H1 (cell line): ENCODE data around the gene RAB21. TPM values are rescaled to one million over a fixed set of nuclear protein-coding genes. Genes with fewer than 3 reads are reported as not detected.

Source experiments
- CTCF ChIA-PET: fragments of 300-600 bp; sonication (Branson Sonifier 250); formaldehyde crosslinking; loops from one replicate; lab custom pipeline; 2021; ENCODE audit not compliant: partially characterized antibody; lab: Charles Lee
- POLR2A ChIA-PET: fragments of 300-600 bp; sonication (Branson Sonifier 250); formaldehyde crosslinking; loops from one replicate; lab custom pipeline; 2021; ENCODE audit warnings: inconsistent platforms; ENCODE audit not compliant: partially characterized antibody; lab: Charles Lee
- DNase-seq, 2 experiments: peaks; one replicate each; pipeline versions ENCODE4 v3.0.0 to v3.0.0-alpha.2; 2010 to 2022; ENCODE audit warnings: low spot score in 2 of 2, low read depth in 1 of 2, mixed read lengths in 1 of 2
- FAIRE-seq: peaks from 2 replicates; lab custom pipeline; 2011; peaks lifted over from hg19 to GRCh38; lab: Jason Lieb, UNC
- H2AFZ ChIP-seq: 2 replicates; pipeline ENCODE4 v1.8.1; 2012; ENCODE audit warnings: low read length, inconsistent platforms
- H2AK5ac ChIP-seq: 2 replicates; pipeline ENCODE4 v1.6.1; 2013; ENCODE audit warnings: low read depth, low read length
- H2BK120ac ChIP-seq: replicated peaks from 2 replicates; pipeline ENCODE3; 2013; ENCODE audit warnings: low read depth, low read length, inconsistent platforms
- H2BK12ac ChIP-seq: 2 replicates; pipeline ENCODE4 v1.6.1; 2013; ENCODE audit warnings: low read depth, low read length
- H2BK15ac ChIP-seq: 2 replicates; pipeline ENCODE4 v1.6.1; 2013; ENCODE audit warnings: low read length
- H2BK20ac ChIP-seq: 2 replicates; pipeline ENCODE4 v1.6.1; 2013; ENCODE audit warnings: low read length
- H2BK5ac ChIP-seq: 2 replicates; pipeline ENCODE4 v1.6.1; 2013; ENCODE audit warnings: low read depth, low read length
- H3K14ac ChIP-seq: 2 replicates; pipeline ENCODE4 v1.6.1; 2013; ENCODE audit warnings: inconsistent platforms; ENCODE audit not compliant: insufficient read length
- H3K18ac ChIP-seq: 2 replicates; pipeline ENCODE4 v1.6.1; 2013; ENCODE audit warnings: low read length; ENCODE audit errors: extremely low read depth
- H3K23ac ChIP-seq: 2 replicates; pipeline ENCODE4 v1.6.1; 2013; ENCODE audit warnings: inconsistent platforms; ENCODE audit not compliant: insufficient read length
- H3K23me2 ChIP-seq: 2 replicates; pipeline ENCODE4 v1.6.1; 2013; ENCODE audit warnings: low read depth, low read length
- H3K27ac ChIP-seq: 2 replicates; pipeline ENCODE4 v1.6.1; 2011; ENCODE audit warnings: low read depth, low read length, inconsistent platforms
- H3K27me3 ChIP-seq, 4 experiments: replicated peaks in 1 of 4; 1 replicate in 1 of 4; 2 replicates in 3 of 4; pipeline versions ENCODE4 v1.6.1 to v1.8.1; 2011 to 2013; ENCODE audit warnings: low read length in 3 of 4, mild to moderate bottlenecking in 3 of 4, inconsistent platforms in 2 of 4, mixed read lengths in 2 of 4, moderate library complexity in 1 of 4; ENCODE audit not compliant: control insufficient read depth in 3 of 4, insufficient read depth in 3 of 4; ENCODE audit errors: extremely low read depth in 1 of 4
- H3K36me3 ChIP-seq, 4 experiments: 2 replicates each; pipeline versions ENCODE4 v1.6.1 to v1.8.1; 2011 to 2013; ENCODE audit warnings: mild to moderate bottlenecking in 4 of 4, low read length in 3 of 4, moderate library complexity in 2 of 4, control low read depth in 1 of 4, inconsistent platforms in 1 of 4; ENCODE audit not compliant: insufficient read depth in 4 of 4, control insufficient read depth in 2 of 4
- H3K4ac ChIP-seq: replicated peaks from 2 replicates; pipeline ENCODE3; 2013; ENCODE audit warnings: low read length, low read depth, mixed read lengths, inconsistent platforms; ENCODE audit not compliant: insufficient read length
- H3K4me1 ChIP-seq, 4 experiments: replicated peaks in 1 of 4; 1 replicate in 1 of 4; 2 replicates in 3 of 4; pipeline versions ENCODE4 v1.6.1 to v1.8.1; 2011 to 2013; ENCODE audit warnings: low read length in 3 of 4, inconsistent platforms in 2 of 4, mixed read lengths in 1 of 4; ENCODE audit not compliant: insufficient read depth in 4 of 4, control insufficient read depth in 3 of 4
- H3K4me2 ChIP-seq, 2 experiments: 2 replicates each; pipeline versions ENCODE4 v1.6.1 to v1.8.1; 2011 to 2013; ENCODE audit warnings: low read depth in 2 of 2, low read length in 2 of 2, control low read depth in 1 of 2, inconsistent platforms in 1 of 2, mild to moderate bottlenecking in 1 of 2; ENCODE audit not compliant: insufficient read depth in 1 of 2
- H3K4me3 ChIP-seq, 4 experiments: fragments of 200-600, 300-600 bp in 1 of 4; sonication (generic), shearing (Covaris generic), sonication (Bioruptor Twin) in 1 of 4; 2 replicates each; pipeline versions ENCODE4 v1.5.1 to v1.8.1; 2011 to 2016; ENCODE audit warnings: low read length in 4 of 4, low read depth in 3 of 4, control low read depth in 2 of 4, inconsistent platforms in 2 of 4, mild to moderate bottlenecking in 2 of 4, mixed read lengths in 1 of 4, moderate library complexity in 1 of 4; ENCODE audit not compliant: insufficient read depth in 2 of 4; ENCODE audit errors: extremely low read depth in 1 of 4
- H3K56ac ChIP-seq: replicated peaks from 2 replicates; pipeline ENCODE3; 2013; ENCODE audit warnings: low read depth, mild to moderate bottlenecking, mixed read lengths, low read length, inconsistent platforms; ENCODE audit not compliant: insufficient read length
- H3K79me1 ChIP-seq: 2 replicates; pipeline ENCODE4 v1.6.1; 2013; ENCODE audit warnings: low read depth, low read length, control low read depth
- H3K79me2 ChIP-seq, 2 experiments: 2 replicates each; pipeline versions ENCODE4 v1.6.1 to v1.8.1; 2012 to 2013; ENCODE audit warnings: low read length in 2 of 2, mild to moderate bottlenecking in 2 of 2, inconsistent platforms in 1 of 2; ENCODE audit not compliant: insufficient read depth in 2 of 2, control insufficient read depth in 1 of 2
- H3K9ac ChIP-seq, 4 experiments: replicated peaks in 1 of 4; 1 replicate in 1 of 4; 2 replicates in 3 of 4; pipeline versions ENCODE4 v1.6.1 to v1.8.1; 2011 to 2013; ENCODE audit warnings: low read depth in 3 of 4, low read length in 3 of 4, control low read depth in 2 of 4, mild to moderate bottlenecking in 2 of 4, moderate library complexity in 2 of 4, inconsistent platforms in 1 of 4; ENCODE audit errors: extremely low read depth in 1 of 4
- H3K9me3 ChIP-seq, 2 experiments: 2 replicates each; pipeline versions ENCODE4 v1.6.1 to v1.8.1; 2012 to 2013; ENCODE audit warnings: mild to moderate bottlenecking in 2 of 2, moderate library complexity in 2 of 2, control low read depth in 1 of 2, inconsistent platforms in 1 of 2, low read depth in 1 of 2, low read length in 1 of 2, mixed read lengths in 1 of 2; ENCODE audit not compliant: insufficient read depth in 2 of 2
- H4K20me1 ChIP-seq, 2 experiments: replicated peaks in 1 of 2; 2 replicates each; pipeline versions ENCODE3 to v1.8.1; 2011 to 2013; ENCODE audit warnings: inconsistent platforms in 2 of 2, low read length in 2 of 2, mild to moderate bottlenecking in 1 of 2; ENCODE audit not compliant: insufficient read depth in 2 of 2, control insufficient read depth in 1 of 2
- H4K5ac ChIP-seq: 2 replicates; pipeline ENCODE4 v1.6.1; 2013; ENCODE audit warnings: low read length, low read depth, mixed read lengths, inconsistent platforms; ENCODE audit not compliant: insufficient read length
- H4K8ac ChIP-seq: 2 replicates; pipeline ENCODE4 v1.8.0; 2013; ENCODE audit warnings: mild to moderate bottlenecking, moderate library complexity, low read length, inconsistent platforms; ENCODE audit not compliant: insufficient read depth; ENCODE audit errors: extremely low read depth
- H4K91ac ChIP-seq: replicated peaks from 2 replicates; pipeline ENCODE3; 2013; ENCODE audit warnings: low read length, mixed read lengths, inconsistent platforms; ENCODE audit not compliant: insufficient read length
- BACH1 ChIP-seq: IDR thresholded peaks from 2 replicates; pipeline ENCODE4 v1.6.1; 2012; ENCODE audit warnings: low read length, improper control_type of control experiment
- CTBP2 ChIP-seq: IDR thresholded peaks from 2 replicates; pipeline ENCODE4 v1.7.0; 2011; ENCODE audit warnings: borderline replicate concordance, mild to moderate bottlenecking, moderate library complexity, mixed read lengths, low read length; ENCODE audit not compliant: insufficient read depth, insufficient read length
- JUND ChIP-seq: IDR thresholded peaks from 2 replicates; pipeline ENCODE4 v1.6.1; 2011; ENCODE audit warnings: mild to moderate bottlenecking, improper control_type of control experiment, low read length
- POLR2AphosphoS5 ChIP-seq: IDR thresholded peaks from 2 replicates; pipeline ENCODE4 v1.6.1; 2011; ENCODE audit warnings: low read depth, low read length
- POU5F1 ChIP-seq: IDR thresholded peaks from 2 replicates; pipeline ENCODE4 v1.6.1; 2011; ENCODE audit warnings: low read depth, mild to moderate bottlenecking, low read length, moderate library complexity
- TAF1 ChIP-seq: IDR thresholded peaks from 2 replicates; pipeline ENCODE4 v1.6.1; 2011; ENCODE audit warnings: mild to moderate bottlenecking, low read depth, low read length
- TCF12 ChIP-seq: IDR thresholded peaks from 2 replicates; pipeline ENCODE4 v1.6.1; 2011; ENCODE audit warnings: low read depth, mild to moderate bottlenecking, low read length
- WGBS, 2 experiments: shearing (Covaris generic) in 1 of 2; methylation state at CpG; one replicate each; pipeline versions ENCODE4 v1.1.6 to v1.1.7; 2013 to 2015; ENCODE audit warnings: low lambda C conversion rate in 2 of 2, mixed read lengths in 2 of 2, inconsistent platforms in 1 of 2, low coverage in 1 of 2, missing lambda C conversion rate in 1 of 2; ENCODE audit not compliant: insufficient replicate concordance in 2 of 2, insufficient coverage in 1 of 2, insufficient read length in 1 of 2; ENCODE audit errors: extremely low coverage in 1 of 2, missing lambda C conversion rate in 1 of 2; 5-methylcytosine and 5-hydroxymethylcytosine counted together
- polyA plus RNA-seq, 7 experiments: library from polyadenylated mRNA; depleted of rRNA in 3 of 7; stranded (reverse) in 5 of 7; unstranded in 2 of 7; fragments of >200 nt in 5 of 7; fragments of 200-250 nt in 2 of 7; gene quantifications; 1 replicate in 5 of 7; 2 replicates in 1 of 7; 4 replicates in 1 of 7; pipeline versions ENCODE4 v1.2.1 to v1.2.3, GENCODE V29; 2011 to 2013; ENCODE audit warnings: missing spikeins in 2 of 7, mixed read lengths in 2 of 7
- total RNA-seq: library from RNA; stranded (reverse); fragmentation: NEBNext Ultra II Directional; extraction: Animal tissue kit (Norgen Biotek cat#: 25700); gene quantifications from 2 replicates; pipeline ENCODE4 v1.2.1, GENCODE V29; 2021
- TF ChIP-seq, protein P1 (sequence below): IDR thresholded peaks from 2 replicates; pipeline ENCODE4 v1.6.1; 2011; ENCODE audit warnings: low read length, improper control_type of control experiment

The RAB21 gene
- total and polyA plus RNA-seq, 2 of the 8 experiments (the other 6 are each of a cell fraction or from before 2014, with no cell fraction given): 1.2 to 47.2 TPM

DNA sequence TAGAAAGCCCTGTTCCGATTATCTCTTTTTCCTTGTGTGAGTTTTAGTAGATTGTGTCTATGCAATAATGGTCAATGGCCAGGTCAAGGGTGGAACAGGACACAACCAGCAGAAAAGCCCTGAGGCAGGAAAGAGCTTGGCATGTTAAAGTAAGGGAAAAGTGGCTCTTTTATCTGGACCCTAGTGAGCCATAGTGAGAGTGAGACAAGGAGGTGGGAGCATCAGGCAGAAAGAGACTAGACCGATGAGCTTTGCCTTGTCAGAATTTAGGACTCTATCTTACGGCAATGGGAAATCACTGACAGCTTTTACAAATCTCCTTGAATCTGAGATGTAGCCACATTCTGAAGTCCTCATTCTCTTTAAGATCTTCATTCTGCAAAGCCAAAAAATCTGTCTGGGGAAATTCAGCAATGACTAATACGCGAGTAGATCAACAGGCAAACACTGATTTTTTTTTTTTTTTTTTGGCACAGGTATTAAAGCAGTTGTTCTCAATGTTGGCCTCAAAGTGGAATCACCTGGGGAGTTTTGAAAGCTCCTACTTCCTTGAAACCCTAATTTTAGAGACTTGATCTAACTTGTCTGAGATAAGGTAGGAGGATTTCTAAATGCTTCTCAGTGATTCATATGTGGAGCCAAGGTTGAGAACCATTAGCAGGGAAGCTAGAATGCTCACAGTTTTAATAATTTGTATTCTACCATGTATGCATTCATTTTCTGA is 34.9 kb upstream of the RAB21 start:
- no peaks in the 10 kb centered on the region for H3K23me2 ChIP-seq
- H2BK5ac ChIP-seq: no peak overlapping the region
- no peaks in the 10 kb centered on the region for H3K79me2 ChIP-seq
- no peak overlapping the region for H3K18ac ChIP-seq
- H3K14ac ChIP-seq: no peak overlapping the region
- no peak overlapping the region for H2BK12ac ChIP-seq
- no peak for DNase-seq
- no peak overlapping the region for H3K9ac ChIP-seq
- H2BK20ac ChIP-seq: no peak overlapping the region
- no peaks in the 10 kb centered on the region for H3K9me3 ChIP-seq
- no peaks in the 10 kb centered on the region for H3K27me3 ChIP-seq
- FAIRE-seq: no peak
- no peak overlapping the region for H3K4me2 ChIP-seq
- H3K4me1 ChIP-seq: no peaks in the 10 kb centered on the region
- no peak overlapping the region for H2AK5ac ChIP-seq
- H3K27ac ChIP-seq: no peak overlapping the region
- no peak overlapping the region for H4K5ac ChIP-seq
- POLR2A ChIA-PET: interaction anchor here (1.2 kb wide), 1 partner anchor 30 kb away, joined by 3 read pairs; no protein-coding TSS in a partner anchor
- no peak overlapping the region for H2BK120ac ChIP-seq
- H3K23ac ChIP-seq: no peak overlapping the region
- H3K4me3 ChIP-seq: no peak overlapping the region
- H3K4ac ChIP-seq: no peak overlapping the region
- no peak overlapping the region for H4K91ac ChIP-seq
- H3K56ac ChIP-seq: no peak overlapping the region
- WGBS, 2 experiments: 96% methylated on average over 5 of the region's 5 CpGs; no CpG with 5 or more reads in 1 of the 2 experiments
- no peak overlapping the region for H4K8ac ChIP-seq
- CTCF ChIA-PET: interaction anchor here (0.6 to 3.0 kb wide), 6 partner anchors 12 to 1125 kb away, joined by 3 to 12 read pairs (median 4); no protein-coding TSS in a partner anchor
- no peak overlapping the region for H2AFZ ChIP-seq
- H3K36me3 ChIP-seq: no peaks in the 10 kb centered on the region
- H4K20me1 ChIP-seq: no peaks in the 10 kb centered on the region
- H2BK15ac ChIP-seq: no peak overlapping the region
- H3K79me1 ChIP-seq: no peaks in the 10 kb centered on the region
- TF ChIP-seq POLR2AphosphoS5 (no peak), TCF12 (no peak), JUND (no peak), TAF1 (no peak), CTBP2 (no peak), BACH1 (no peak), POU5F1 (no peak)
- TF ChIP-seq, protein P1, sequence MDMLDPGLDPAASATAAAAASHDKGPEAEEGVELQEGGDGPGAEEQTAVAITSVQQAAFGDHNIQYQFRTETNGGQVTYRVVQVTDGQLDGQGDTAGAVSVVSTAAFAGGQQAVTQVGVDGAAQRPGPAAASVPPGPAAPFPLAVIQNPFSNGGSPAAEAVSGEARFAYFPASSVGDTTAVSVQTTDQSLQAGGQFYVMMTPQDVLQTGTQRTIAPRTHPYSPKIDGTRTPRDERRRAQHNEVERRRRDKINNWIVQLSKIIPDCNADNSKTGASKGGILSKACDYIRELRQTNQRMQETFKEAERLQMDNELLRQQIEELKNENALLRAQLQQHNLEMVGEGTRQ: no peak
